ENCODE results near the gene MPHOSPH8. TPM values are rescaled to one million over a fixed set of nuclear protein-coding genes. Genes with fewer than 3 reads are reported as not detected.

The MPHOSPH8 gene
- total RNA-seq, 1 experiment from 2014 or later = 29.1 TPM

DNA sequence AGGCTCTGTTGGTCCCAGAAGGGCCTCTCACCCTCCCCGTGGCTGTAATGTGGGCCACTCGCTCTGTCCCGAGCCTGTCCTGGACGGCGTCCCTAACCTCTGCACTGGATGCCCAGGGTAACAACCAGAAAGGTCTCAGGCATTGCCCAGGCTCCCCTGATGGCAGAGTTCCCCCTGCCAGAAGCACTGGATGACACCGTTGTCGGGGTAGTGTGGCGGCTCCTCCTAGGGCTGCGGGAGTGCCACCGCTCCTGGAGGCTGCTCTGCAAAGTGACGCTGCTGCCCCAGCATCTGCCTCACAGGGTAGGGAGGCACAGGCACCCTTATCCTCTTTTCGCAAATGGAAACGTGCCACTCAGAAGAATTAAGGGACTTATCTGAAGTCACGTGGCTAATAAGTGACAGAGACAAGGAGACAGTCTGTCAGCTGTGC lies 32.0 kb downstream of the MPHOSPH8 start:
- intact Hi-C loops (cut with micrococcal nuclease; ENCODE audit: unreplicated experiment) = no loop called here
- CTCF ChIA-PET = no interaction called here
- Histone ChIP-seq H3K36me3 (ENCODE audit: insufficient read depth, low read length, poor library complexity, severe bottlenecking) (peaks cover 55% of the 10 kb centered on the region), H3K4me3 (ENCODE audit: low read depth, low read length, poor library complexity, severe bottlenecking) (no peak overlapping the region), H3K9me3 (ENCODE audit: low read depth, low read length, poor library complexity, severe bottlenecking) (no peaks in the 10 kb centered on the region), H3K27ac (ENCODE audit: low read depth, low read length, poor library complexity, severe bottlenecking) (no peak overlapping the region), H3K27me3 (replicated peaks; ENCODE audit: insufficient read depth, low read depth, low read length, poor library complexity) (no peaks in the 10 kb centered on the region), H3K4me1 (ENCODE audit: insufficient read depth, low read length, poor library complexity, severe bottlenecking) (no peaks in the 10 kb centered on the region)
- POLR2A ChIA-PET (ENCODE audit: low non-redundant PET) = no interaction called here
- no TSS peak for BruUV-seq (replicated peaks)
- no peak for TF ChIP-seq EZH2 (IDR thresholded peaks at IDR 0.05; ENCODE audit: borderline replicate concordance, low read depth, low read length, poor library complexity, severe bottlenecking)
- TF ChIP-seq, protein P1, sequence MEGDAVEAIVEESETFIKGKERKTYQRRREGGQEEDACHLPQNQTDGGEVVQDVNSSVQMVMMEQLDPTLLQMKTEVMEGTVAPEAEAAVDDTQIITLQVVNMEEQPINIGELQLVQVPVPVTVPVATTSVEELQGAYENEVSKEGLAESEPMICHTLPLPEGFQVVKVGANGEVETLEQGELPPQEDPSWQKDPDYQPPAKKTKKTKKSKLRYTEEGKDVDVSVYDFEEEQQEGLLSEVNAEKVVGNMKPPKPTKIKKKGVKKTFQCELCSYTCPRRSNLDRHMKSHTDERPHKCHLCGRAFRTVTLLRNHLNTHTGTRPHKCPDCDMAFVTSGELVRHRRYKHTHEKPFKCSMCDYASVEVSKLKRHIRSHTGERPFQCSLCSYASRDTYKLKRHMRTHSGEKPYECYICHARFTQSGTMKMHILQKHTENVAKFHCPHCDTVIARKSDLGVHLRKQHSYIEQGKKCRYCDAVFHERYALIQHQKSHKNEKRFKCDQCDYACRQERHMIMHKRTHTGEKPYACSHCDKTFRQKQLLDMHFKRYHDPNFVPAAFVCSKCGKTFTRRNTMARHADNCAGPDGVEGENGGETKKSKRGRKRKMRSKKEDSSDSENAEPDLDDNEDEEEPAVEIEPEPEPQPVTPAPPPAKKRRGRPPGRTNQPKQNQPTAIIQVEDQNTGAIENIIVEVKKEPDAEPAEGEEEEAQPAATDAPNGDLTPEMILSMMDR (conservative IDR thresholded peaks at IDR 0.05; ENCODE audit: low read depth, low read length) = no peak
- DNase-seq (ENCODE audit: low spot score) = no peak

DNA sequence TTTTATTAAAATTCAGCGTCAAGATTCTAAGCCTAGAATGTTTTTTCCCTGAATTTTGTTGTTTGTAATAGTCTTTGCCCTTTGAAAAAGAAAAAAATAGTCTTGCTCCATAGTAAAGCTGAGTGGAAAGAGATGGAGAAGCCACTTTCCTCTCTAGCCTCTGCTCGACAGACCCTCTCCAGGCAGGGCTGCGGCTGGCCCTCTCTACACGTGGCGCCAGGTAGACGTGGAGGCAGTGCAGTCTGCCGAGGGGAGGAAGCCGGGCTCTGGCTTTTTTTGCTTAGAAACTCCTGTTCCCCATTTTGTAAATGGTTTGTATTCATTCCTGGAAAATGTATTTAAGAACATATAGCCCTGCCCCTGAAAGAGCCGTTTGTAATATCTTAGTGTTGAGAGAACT lies 35.3 kb downstream of the MPHOSPH8 start:
- Histone ChIP-seq H3K9me3 (ENCODE audit: low read depth, low read length, poor library complexity, severe bottlenecking) (no peaks in the 10 kb centered on the region), H3K27me3 (replicated peaks; ENCODE audit: insufficient read depth, low read depth, low read length, poor library complexity) (no peaks in the 10 kb centered on the region), H3K36me3 (ENCODE audit: insufficient read depth, low read length, poor library complexity, severe bottlenecking) (peaks cover 77% of the 10 kb centered on the region), H3K4me3 (ENCODE audit: low read depth, low read length, poor library complexity, severe bottlenecking) (no peak overlapping the region), H3K27ac (ENCODE audit: low read depth, low read length, poor library complexity, severe bottlenecking) (no peak overlapping the region), H3K4me1 (ENCODE audit: insufficient read depth, low read length, poor library complexity, severe bottlenecking) (no peaks in the 10 kb centered on the region)
- intact Hi-C loops (cut with micrococcal nuclease; ENCODE audit: unreplicated experiment) = no loop called here
- POLR2A ChIA-PET (ENCODE audit: low non-redundant PET) = no interaction called here
- no TSS peak for BruUV-seq (replicated peaks)
- CTCF ChIA-PET = no interaction called here
- TF ChIP-seq, protein P1 (conservative IDR thresholded peaks at IDR 0.05; ENCODE audit: low read depth, low read length) = no peak
- TF ChIP-seq EZH2 (IDR thresholded peaks at IDR 0.05; ENCODE audit: borderline replicate concordance, low read depth, low read length, poor library complexity, severe bottlenecking) = no peak
- DNase-seq (ENCODE audit: low spot score) = no peak

DNA sequence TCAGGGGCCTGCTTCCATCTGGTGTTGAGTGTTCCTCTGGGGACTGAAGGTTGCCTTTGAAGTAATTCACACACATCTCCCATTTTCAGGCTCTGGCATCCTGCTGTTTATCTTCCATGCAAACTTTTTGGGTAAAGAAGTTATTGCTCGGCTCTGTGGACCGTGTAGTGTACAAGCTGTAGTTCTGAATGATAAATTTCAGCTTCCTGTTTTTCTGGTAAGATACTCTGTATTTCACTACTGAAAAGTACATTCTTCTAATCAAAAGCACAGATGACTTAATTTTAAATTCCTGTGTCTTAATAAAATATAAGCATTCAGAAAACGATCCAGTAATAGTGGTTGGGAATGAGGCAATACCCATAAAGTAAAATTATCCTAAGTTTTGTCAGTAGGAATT lies 36.7 kb downstream of the MPHOSPH8 start:
- Histone ChIP-seq H3K27ac (ENCODE audit: low read depth, low read length, poor library complexity, severe bottlenecking) (no peak overlapping the region), H3K36me3 (ENCODE audit: insufficient read depth, low read length, poor library complexity, severe bottlenecking) (peaks cover 84% of the 10 kb centered on the region), H3K4me1 (ENCODE audit: insufficient read depth, low read length, poor library complexity, severe bottlenecking) (no peaks in the 10 kb centered on the region), H3K4me3 (ENCODE audit: low read depth, low read length, poor library complexity, severe bottlenecking) (no peak overlapping the region), H3K9me3 (ENCODE audit: low read depth, low read length, poor library complexity, severe bottlenecking) (no peaks in the 10 kb centered on the region), H3K27me3 (replicated peaks; ENCODE audit: insufficient read depth, low read depth, low read length, poor library complexity) (no peaks in the 10 kb centered on the region)
- ChIA-PET CTCF (no interaction called here), POLR2A (ENCODE audit: low non-redundant PET) (no interaction called here)
- intact Hi-C loops (cut with micrococcal nuclease; ENCODE audit: unreplicated experiment) = no loop called here
- DNase-seq (ENCODE audit: low spot score) = no peak
- BruUV-seq (replicated peaks) = no TSS peak
- TF ChIP-seq, protein P1 (conservative IDR thresholded peaks at IDR 0.05; ENCODE audit: low read depth, low read length) = no peak
- TF ChIP-seq EZH2 (IDR thresholded peaks at IDR 0.05; ENCODE audit: borderline replicate concordance, low read depth, low read length, poor library complexity, severe bottlenecking) = no peak

Data from A673 (cell line).